ENCODE measurements around the gene GDF9. TPM values are rescaled to one million over a fixed set of nuclear protein-coding genes. Genes with fewer than 3 reads are reported as not detected.

The GDF9 gene
- total RNA-seq, 1 experiment from 2014 or later = 0.24 TPM

- no peaks in the 10 kb centered on the region for H3K9me3 ChIP-seq (ENCODE audit: control insufficient read depth, low read depth, low read length)
- H4K91ac ChIP-seq (ENCODE audit: insufficient read length, low read depth, low read length) = no peak overlapping the region
- H2BK120ac ChIP-seq (ENCODE audit: low read depth, low read length, poor library complexity, severe bottlenecking) = no peak overlapping the region
- H2BK5ac ChIP-seq (ENCODE audit: insufficient read length, low read length) = no peak overlapping the region
- no peaks in the 10 kb centered on the region for H3K4me1 ChIP-seq (ENCODE audit: insufficient read depth, low read length)
- H3K9ac ChIP-seq (ENCODE audit: extremely low read depth, insufficient read length, low read length) = no peak overlapping the region
- Mint-ChIP-seq H3K27ac (no peak overlapping the region), H3K9me3 (peaks cover 0 to 4% of the 10 kb centered on the region in 2 experiments; a peak in 3 of 5 replicates), H3K36me3 (ENCODE audit: insufficient read depth in 1 of 3, low read depth in 3 of 3) (peaks cover 0 to 4% (median 0%) of the 10 kb centered on the region in 3 experiments; a peak in 3 of 7 replicates), H3K27me3 (ENCODE audit: low read depth) (peaks cover 86% of the 10 kb centered on the region), H3K4me1 (peaks cover 4 to 14% of the 10 kb centered on the region in 2 experiments), H3K4me3 (peak overlapping the region in 1 of 2 experiments; percentile 30; a peak in 2 of 5 replicates)
- H4K5ac ChIP-seq (ENCODE audit: insufficient read length, low read depth, low read length) = no peak overlapping the region
- H2BK15ac ChIP-seq (ENCODE audit: low read depth, low read length) = no peak overlapping the region
- no peaks in the 10 kb centered on the region for H3K79me1 ChIP-seq (ENCODE audit: insufficient read depth, low read depth, low read length, poor library complexity, severe bottlenecking)
- H2BK20ac ChIP-seq (ENCODE audit: low read depth, low read length, poor library complexity, severe bottlenecking) = no peak overlapping the region
- H3K14ac ChIP-seq (ENCODE audit: insufficient read depth, low read length) = no peak overlapping the region
- no peak overlapping the region for H3K18ac ChIP-seq (ENCODE audit: insufficient read length, low read depth, low read length)
- no peak overlapping the region for H3K27ac ChIP-seq (ENCODE audit: insufficient read length, low read depth, low read length)
- WGBS (ENCODE audit: extremely low coverage, insufficient read length, low lambda C conversion rate) = no CpG with 5 or more reads among the region's 110 CpGs
- no peak for TF ChIP-seq CTCF (conservative IDR thresholded peaks at IDR 0.05)
- no peak overlapping the region for H2BK12ac ChIP-seq (ENCODE audit: insufficient read length, low read depth, low read length)
- H3K4me2 ChIP-seq (ENCODE audit: insufficient read depth, insufficient read length, low read length) = peak overlapping the region; percentile 15
- no peak overlapping the region for H2AFZ ChIP-seq (ENCODE audit: low read length)
- no peaks in the 10 kb centered on the region for H3K23me2 ChIP-seq (ENCODE audit: insufficient read length, low read depth, low read length, poor library complexity, severe bottlenecking)
- no peak overlapping the region for H4K8ac ChIP-seq (replicated peaks; ENCODE audit: insufficient read length, low read depth, low read length)
- no peak overlapping the region for H2AK5ac ChIP-seq (ENCODE audit: insufficient read length, low read length)
- peaks cover 32% of the 10 kb centered on the region for H3K27me3 ChIP-seq (ENCODE audit: insufficient read depth, low read length)
- DNase-seq = peak; percentile 67
- H3K79me2 ChIP-seq (ENCODE audit: insufficient read depth, low read length) = no peaks in the 10 kb centered on the region
- H3T11ph ChIP-seq (ENCODE audit: low read length) = no peak overlapping the region
- H3K56ac ChIP-seq (ENCODE audit: insufficient read length, low read depth, low read length) = no peak overlapping the region
- no peaks in the 10 kb centered on the region for H4K20me1 ChIP-seq (ENCODE audit: control insufficient read depth, insufficient read depth, insufficient read length)
- no peak overlapping the region for H3K4ac ChIP-seq (ENCODE audit: low read depth, low read length)
- H3K23ac ChIP-seq (ENCODE audit: insufficient read length, low read depth, low read length) = no peak overlapping the region
Measured at GRCh38 chr5:132813599-132814502, 52.4 kb downstream of the GDF9 start.
